Measurements from ENCODE around the gene LTO1. TPM values are rescaled to one million over a fixed set of nuclear protein-coding genes. Genes with fewer than 3 reads are reported as not detected.

The LTO1 gene
- total and polyA plus RNA-seq, 2 experiments from 2014 or later: 20.1 to 23.3 TPM

GRCh38 chr11:69650832-69651344, 24.3 kb downstream of the LTO1 start:
- Histone ChIP-seq H3F3A (replicated peaks; ENCODE audit: low read depth) (0 out of 2 replicates have a peak, but pooled peaks cover 4% of the 10 kb centered on the region), H3K4me1 (ENCODE audit: insufficient read depth) (no peaks in the 10 kb centered on the region), H3K4me3 (no peak overlapping the region), H2AFZ (no peak overlapping the region), H3K27ac (ENCODE audit: low read depth) (no peak overlapping the region), H3K27me3 (ENCODE audit: insufficient read depth) (no peaks in the 10 kb centered on the region), H3K4me2 (no peak overlapping the region), H3K79me2 (replicated peaks; ENCODE audit: insufficient read depth) (0 out of 2 replicates have a peak, but pooled peaks cover 3% of the 10 kb centered on the region), H3K36me3 (ENCODE audit: insufficient read depth) (peaks cover 18% of the 10 kb centered on the region), H4K20me1 (replicated peaks; ENCODE audit: insufficient read depth) (0 out of 2 replicates have a peak, but pooled peaks cover 3% of the 10 kb centered on the region), H3K9me2 (ENCODE audit: insufficient read depth) (no peaks in the 10 kb centered on the region)
- no peak for TF ChIP-seq CTCF (conservative IDR thresholded peaks at IDR 0.05; ENCODE audit: low read depth in 2 of 2)
- TF ChIP-seq JUNB (IDR thresholded peaks at IDR 0.05; ENCODE audit: unreplicated experiment): no peak
- TF ChIP-seq CREB1 (CRISPR knock-in tag; IDR thresholded peaks at IDR 0.05; ENCODE audit: low read depth): no peak
- H3K36me3 Mint-ChIP-seq (ENCODE audit: low read depth): peaks cover 70% of the 10 kb centered on the region
- DNase-seq (ENCODE audit: low spot score): no peak
- H3K27ac Mint-ChIP-seq: no peak overlapping the region
- H3K27me3 Mint-ChIP-seq (ENCODE audit: insufficient read depth, low read depth, poor library complexity): peaks cover 17% of the 10 kb centered on the region
- no peak for ATAC-seq
- no peak overlapping the region for H3K4me3 Mint-ChIP-seq
- no peaks in the 10 kb centered on the region; the same call in 2 of the 3 replicates for H3K9me3 Mint-ChIP-seq
- H3K4me1 Mint-ChIP-seq: peaks cover 8% of the 10 kb centered on the region

DNA sequence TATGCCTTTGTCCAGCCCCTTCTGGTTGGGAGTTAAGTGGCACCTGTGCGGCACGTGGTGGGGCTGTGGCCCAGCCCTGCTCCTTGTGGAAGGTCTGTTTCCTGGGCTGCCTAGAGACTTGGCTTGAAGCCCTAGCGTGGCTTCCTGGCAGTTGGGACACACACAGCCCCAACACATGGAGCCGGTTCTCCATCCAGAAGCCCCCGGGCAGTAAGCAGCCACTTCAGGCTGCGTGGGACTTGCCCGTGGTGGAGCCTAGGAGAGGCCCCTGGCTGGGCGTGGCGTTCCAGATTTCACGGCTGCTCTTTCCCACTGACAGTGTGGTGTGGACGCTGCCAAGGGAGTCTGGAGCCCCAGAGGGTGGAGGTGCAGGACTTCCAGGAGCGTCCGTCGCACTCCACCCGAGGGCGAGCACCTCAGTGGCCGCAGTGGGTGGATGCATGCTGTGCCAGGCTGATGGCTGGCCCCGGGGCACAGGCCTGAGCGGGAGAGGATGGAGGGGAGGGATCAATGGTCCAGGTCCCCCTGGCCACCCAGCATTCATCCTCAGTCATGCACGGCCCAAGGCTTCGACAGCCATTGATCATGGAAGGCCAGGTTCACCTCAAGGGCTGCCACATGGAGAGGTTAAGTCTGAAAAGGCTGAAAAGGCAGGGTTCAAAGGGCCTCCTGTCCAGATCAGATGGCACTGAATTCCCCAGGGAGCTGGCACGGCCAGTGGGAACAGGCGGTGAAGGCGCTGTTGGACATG, 24.9 kb downstream of the LTO1 start:
- no peak overlapping the region for H2AFZ ChIP-seq
- no peak for DNase-seq (ENCODE audit: low spot score)
- H3K4me2 ChIP-seq: no peak overlapping the region
- H3K4me3 ChIP-seq: no peak overlapping the region
- H3K27me3 Mint-ChIP-seq (ENCODE audit: insufficient read depth, low read depth, poor library complexity): peaks cover 15% of the 10 kb centered on the region
- H3K27ac Mint-ChIP-seq: no peak overlapping the region
- no peak for ATAC-seq
- H3F3A ChIP-seq (replicated peaks; ENCODE audit: low read depth): 0 out of 2 replicates have a peak, but pooled peaks cover 4% of the 10 kb centered on the region
- 0 out of 2 replicates have a peak, but pooled peaks cover 3% of the 10 kb centered on the region for H3K79me2 ChIP-seq (replicated peaks; ENCODE audit: insufficient read depth)
- H3K4me1 ChIP-seq (ENCODE audit: insufficient read depth): no peaks in the 10 kb centered on the region
- H3K36me3 ChIP-seq (ENCODE audit: insufficient read depth): peaks cover 18% of the 10 kb centered on the region
- peaks cover 6% of the 10 kb centered on the region for H3K4me1 Mint-ChIP-seq
- H3K4me3 Mint-ChIP-seq: no peak overlapping the region
- no peaks in the 10 kb centered on the region for H3K9me2 ChIP-seq (ENCODE audit: insufficient read depth)
- H3K9me3 Mint-ChIP-seq: no peaks in the 10 kb centered on the region; the same call in 2 of the 3 replicates
- H3K27ac ChIP-seq (ENCODE audit: low read depth): no peak overlapping the region
- peaks cover 5% of the 10 kb centered on the region for H4K20me1 ChIP-seq (replicated peaks; ENCODE audit: insufficient read depth)
- TF ChIP-seq STAT1 (IDR thresholded peaks at IDR 0.05; ENCODE audit: unreplicated experiment) (no peak), EZH2phosphoT487 (IDR thresholded peaks at IDR 0.05; ENCODE audit: unreplicated experiment) (no peak), ETS1 (IDR thresholded peaks at IDR 0.05) (no peak), REST (IDR thresholded peaks at IDR 0.05; ENCODE audit: unreplicated experiment) (no peak), CTCF (conservative IDR thresholded peaks at IDR 0.05; ENCODE audit: low read depth in 2 of 2) (no peak), POLR2AphosphoS5 (IDR thresholded peaks at IDR 0.05; ENCODE audit: low read depth) (no peak), ZNF114 (CRISPR knock-in tag; IDR thresholded peaks at IDR 0.05) (no peak)
- H3K27me3 ChIP-seq (ENCODE audit: insufficient read depth): no peaks in the 10 kb centered on the region
- peaks cover 76% of the 10 kb centered on the region for H3K36me3 Mint-ChIP-seq (ENCODE audit: low read depth)

Measured in GM23338 (cell line).